HepG2 (cell line): ENCODE results near the gene SAAL1. TPM values are rescaled to one million over a fixed set of nuclear protein-coding genes. Genes with fewer than 3 reads are reported as not detected.
A peak's percentile ranks its signal among the peaks of the same experiment; 100 is the strongest.

Source experiments
- CTCF ChIP-seq: sonication (generic); formaldehyde crosslinking; IDR thresholded peaks from 2 replicates; pipeline ENCODE4 v1.5.0; 2020; ENCODE audit warnings: mild to moderate bottlenecking, missing genetic modification reagents, moderate library complexity
- FOXK2 ChIP-seq: fragments of 450-650 bp; IDR thresholded peaks from 2 replicates; pipeline ENCODE4 v1.6.1; 2016
- GATAD1 ChIP-seq: IDR thresholded peaks from 2 replicates; pipeline ENCODE4 v1.6.1; 2016; ENCODE audit warnings: missing genetic modification reagents, missing compliant biosample characterization
- HIC2 ChIP-seq: sonication (generic); formaldehyde crosslinking; IDR thresholded peaks from 2 replicates; pipeline ENCODE4 v1.9.0; 2022; ENCODE audit warnings: low read depth, missing genetic modification reagents
- IRF2 ChIP-seq: IDR thresholded peaks from 2 replicates; pipeline ENCODE4 v1.6.1; 2018; ENCODE audit warnings: missing genetic modification reagents, missing compliant biosample characterization
- KDM5B ChIP-seq: sonication (generic); formaldehyde crosslinking; IDR thresholded peaks from 2 replicates; pipeline ENCODE4 v1.4.0; 2020; ENCODE audit warnings: missing genetic modification reagents, mild to moderate bottlenecking, borderline replicate concordance
- MAFG ChIP-seq: sonication (generic); formaldehyde crosslinking; IDR thresholded peaks from 2 replicates; pipeline ENCODE4 v1.5.1; 2020; ENCODE audit warnings: mild to moderate bottlenecking, missing genetic modification reagents
- MATR3 ChIP-seq: sonication (generic); formaldehyde crosslinking; IDR thresholded peaks from 2 replicates; pipeline ENCODE4 v1.4.0; 2020; ENCODE audit warnings: missing genetic modification reagents
- MBD4 ChIP-seq: IDR thresholded peaks from 2 replicates; pipeline ENCODE4 v1.6.1; 2012; ENCODE audit warnings: low read length, inconsistent platforms, borderline replicate concordance
- NCOA2 ChIP-seq: sonication (generic); formaldehyde crosslinking; IDR thresholded peaks from 2 replicates; pipeline ENCODE4 v1.8.0; 2022; ENCODE audit warnings: inconsistent platforms
- PAF1 ChIP-seq: IDR thresholded peaks from 2 replicates; pipeline ENCODE4 v1.6.1; 2016; ENCODE audit warnings: missing genetic modification reagents, missing compliant biosample characterization
- RFX5 ChIP-seq: IDR thresholded peaks from 2 replicates; pipeline ENCODE4 v1.6.1; 2011; ENCODE audit warnings: low read depth, low read length, improper control_type of control experiment
- SMARCC2 ChIP-seq: fragments of 450-650 bp; IDR thresholded peaks from 2 replicates; pipeline ENCODE4 v1.6.1; 2017; ENCODE audit warnings: antibody characterized with exemption, mild to moderate bottlenecking
- SNAI1 ChIP-seq: sonication (generic); formaldehyde crosslinking; IDR thresholded peaks from 2 replicates; pipeline ENCODE4 v1.5.0; 2020; ENCODE audit warnings: mild to moderate bottlenecking, missing genetic modification reagents, borderline replicate concordance
- SNAPC2 ChIP-seq: sonication (generic); formaldehyde crosslinking; IDR thresholded peaks from 2 replicates; pipeline ENCODE4 v1.8.1; 2022; ENCODE audit warnings: mild to moderate bottlenecking, missing genetic modification reagents
- TCF7 ChIP-seq: sonication (generic); IDR thresholded peaks from 2 replicates; pipeline ENCODE4 v1.6.1; 2016; ENCODE audit warnings: antibody characterized with exemption, low read depth
- ZBTB7A ChIP-seq: sonication (generic); formaldehyde crosslinking; IDR thresholded peaks from 2 replicates; pipeline ENCODE4 v1.8.0; 2022; ENCODE audit warnings: mild to moderate bottlenecking, missing genetic modification reagents
- ZNF335 ChIP-seq: sonication (generic); formaldehyde crosslinking; IDR thresholded peaks from 2 replicates; pipeline ENCODE4 v1.4.0; 2020; ENCODE audit warnings: missing genetic modification reagents
- ZNF468 ChIP-seq: sonication (generic); formaldehyde crosslinking; IDR thresholded peaks from 2 replicates; pipeline ENCODE4 v1.8.0; 2022; ENCODE audit warnings: mild to moderate bottlenecking, moderate library complexity, missing genetic modification reagents
- ZNF597 ChIP-seq: sonication (generic); formaldehyde crosslinking; IDR thresholded peaks from 2 replicates; pipeline ENCODE4 v1.5.0; 2020; ENCODE audit warnings: missing genetic modification reagents
- ZNF713 ChIP-seq: sonication (generic); formaldehyde crosslinking; IDR thresholded peaks from 2 replicates; pipeline ENCODE4 v1.4.0; 2020; ENCODE audit warnings: mild to moderate bottlenecking, missing genetic modification reagents
- polyA plus RNA-seq, 8 experiments: library from polyadenylated mRNA; depleted of rRNA in 3 of 8; stranded (reverse) in 7 of 8; unstranded in 1 of 8; fragments of >200 nt; fragmentation: Illumina TruSeq in 4 of 8; extraction: Trizol in 4 of 8; gene quantifications; 2 replicates each; pipeline versions ENCODE4 v1.2.1 to v1.2.3, GENCODE V29; 2011 to 2016; ENCODE audit warnings: low read depth in 4 of 8, missing spikeins in 1 of 8, mixed read lengths in 1 of 8; ENCODE audit not compliant: insufficient read depth in 1 of 8
- total RNA-seq, 5 experiments: library from RNA; depleted of rRNA; stranded (reverse); fragments of >200 nt; fragmentation: Illumina TruSeq; extraction: Trizol; gene quantifications; 2 replicates each; pipeline ENCODE4 v1.2.3, GENCODE V29; 2016; ENCODE audit warnings: low read depth in 1 of 5
- TF ChIP-seq, protein P1 (sequence below): sonication (generic); formaldehyde crosslinking; IDR thresholded peaks from 2 replicates; pipeline ENCODE4 v1.9.0; 2021; ENCODE audit warnings: missing genetic modification reagents, mild to moderate bottlenecking, borderline replicate concordance
- TF ChIP-seq, protein P2 (sequence below): sonication (generic); formaldehyde crosslinking; conservative IDR thresholded peaks from 2 replicates; pipeline ENCODE4 v1.8.0; 2022; ENCODE audit warnings: low read depth, missing genetic modification reagents

The SAAL1 gene
- total and polyA plus RNA-seq, 2 of the 13 experiments (the other 11 are each of a cell fraction or from before 2014, with no cell fraction given), result 16.5 to 46.0 TPM

DNA sequence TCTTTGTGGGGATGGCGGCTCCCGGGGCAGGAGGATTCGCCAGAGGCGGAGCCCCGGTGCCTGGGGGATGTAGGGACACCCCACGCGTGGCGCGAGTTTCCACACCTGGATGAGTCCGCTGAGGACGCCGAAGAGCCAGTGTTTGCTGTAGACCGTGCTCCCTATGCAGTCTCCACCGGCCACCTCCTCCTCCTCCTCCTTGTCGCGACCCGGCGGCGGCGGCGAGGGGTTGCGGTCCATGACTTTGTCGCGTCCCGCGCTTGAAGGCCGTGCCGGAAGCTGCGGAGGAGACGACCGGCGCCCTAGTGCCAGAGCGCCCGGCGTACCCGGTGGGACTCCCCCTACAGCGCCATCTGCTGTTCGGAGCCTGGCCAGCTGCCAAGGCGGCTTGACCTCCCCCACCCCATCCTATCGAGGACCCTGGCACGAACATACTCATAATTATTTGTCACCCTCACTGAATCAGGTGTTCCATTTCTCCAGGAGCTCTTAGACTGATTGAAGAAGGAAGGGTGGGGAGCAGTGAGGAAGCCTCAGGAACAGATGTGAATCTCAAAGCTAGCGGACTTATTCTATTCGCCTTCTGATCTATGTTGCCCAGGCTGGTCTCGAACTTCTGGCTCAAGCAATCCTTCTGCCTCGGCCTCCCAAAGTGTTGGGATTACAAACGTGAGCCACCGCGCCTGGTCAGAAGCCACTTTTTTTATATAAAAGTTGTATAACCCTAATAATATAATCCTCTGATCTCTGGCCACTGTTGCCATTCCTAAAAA is at the start of gene SAAL1 (continued):
- TF ChIP-seq KDM5B (CRISPR knock-in tag) (peak; percentile 94), SNAI1 (0 out of 2 replicates have a peak, but pooled peaks have one; percentile 51), CTCF (CRISPR knock-in tag) (peak; percentile 98), GATAD1 (CRISPR knock-in tag) (peak; percentile 96), NCOA2 (peak; percentile 49), HIC2 (CRISPR knock-in tag) (peak; percentile 68; the same call in 1 of the 2 replicates), PAF1 (CRISPR knock-in tag) (no peak), ZNF335 (CRISPR knock-in tag) (0 out of 2 replicates have a peak, but pooled peaks have one; percentile 30), ZNF597 (no peak), ZBTB7A (CRISPR knock-in tag) (0 out of 2 replicates have a peak, but pooled peaks have one; percentile 14), MBD4 (no peak), ZNF713 (CRISPR knock-in tag) (no peak), SNAPC2 (CRISPR knock-in tag) (peak; percentile 24; the same call in 1 of the 2 replicates), ZNF468 (CRISPR knock-in tag) (no peak), SMARCC2 (no peak), RFX5 (no peak), MAFG (CRISPR knock-in tag) (no peak), TCF7 (no peak), MATR3 (CRISPR knock-in tag) (no peak), IRF2 (CRISPR knock-in tag) (peak; percentile 84), FOXK2 (no peak)
- TF ChIP-seq, protein P1, sequence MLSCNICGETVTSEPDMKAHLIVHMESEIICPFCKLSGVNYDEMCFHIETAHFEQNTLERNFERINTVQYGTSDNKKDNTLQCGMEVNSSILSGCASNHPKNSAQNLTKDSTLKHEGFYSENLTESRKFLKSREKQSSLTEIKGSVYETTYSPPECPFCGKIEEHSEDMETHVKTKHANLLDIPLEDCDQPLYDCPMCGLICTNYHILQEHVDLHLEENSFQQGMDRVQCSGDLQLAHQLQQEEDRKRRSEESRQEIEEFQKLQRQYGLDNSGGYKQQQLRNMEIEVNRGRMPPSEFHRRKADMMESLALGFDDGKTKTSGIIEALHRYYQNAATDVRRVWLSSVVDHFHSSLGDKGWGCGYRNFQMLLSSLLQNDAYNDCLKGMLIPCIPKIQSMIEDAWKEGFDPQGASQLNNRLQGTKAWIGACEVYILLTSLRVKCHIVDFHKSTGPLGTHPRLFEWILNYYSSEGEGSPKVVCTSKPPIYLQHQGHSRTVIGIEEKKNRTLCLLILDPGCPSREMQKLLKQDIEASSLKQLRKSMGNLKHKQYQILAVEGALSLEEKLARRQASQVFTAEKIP (CRISPR knock-in tag), result no peak
- TF ChIP-seq, protein P2, sequence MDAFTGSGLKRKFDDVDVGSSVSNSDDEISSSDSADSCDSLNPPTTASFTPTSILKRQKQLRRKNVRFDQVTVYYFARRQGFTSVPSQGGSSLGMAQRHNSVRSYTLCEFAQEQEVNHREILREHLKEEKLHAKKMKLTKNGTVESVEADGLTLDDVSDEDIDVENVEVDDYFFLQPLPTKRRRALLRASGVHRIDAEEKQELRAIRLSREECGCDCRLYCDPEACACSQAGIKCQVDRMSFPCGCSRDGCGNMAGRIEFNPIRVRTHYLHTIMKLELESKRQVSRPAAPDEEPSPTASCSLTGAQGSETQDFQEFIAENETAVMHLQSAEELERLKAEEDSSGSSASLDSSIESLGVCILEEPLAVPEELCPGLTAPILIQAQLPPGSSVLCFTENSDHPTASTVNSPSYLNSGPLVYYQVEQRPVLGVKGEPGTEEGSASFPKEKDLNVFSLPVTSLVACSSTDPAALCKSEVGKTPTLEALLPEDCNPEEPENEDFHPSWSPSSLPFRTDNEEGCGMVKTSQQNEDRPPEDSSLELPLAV (CRISPR knock-in tag), result no peak
